K562 (cell line): Measurements from ENCODE around the gene NME7. TPM values are rescaled to one million over a fixed set of nuclear protein-coding genes. Genes with fewer than 3 reads are reported as not detected.

ENCODE experiments used
- ATAC-seq: fragments of 200-7000 bp; cut with Tn5 transposase; 3 replicates; pipeline ENCODE4 v1.9.1; 2020; ENCODE audit warnings: moderate library complexity
- BruUV-seq: library from RNA; stranded (reverse); fragments of 400-500 nt; replicated peaks from 2 replicates; lab custom pipeline; 2021; lab: Mats Ljungman, UMichigan
- CTCF ChIA-PET: fragments of 300-600 bp; formaldehyde crosslinking; extraction: SDS; loops from one replicate; lab custom pipeline; 2021; ENCODE audit warnings: low intra/inter-chr PET ratio; lab: Yijun Ruan, JAX
- POLR2A ChIA-PET: fragments of 300-600, 350-650 bp; sonication (Branson Sonifier 250); formaldehyde crosslinking; extraction: SDS; loops from one replicate; lab custom pipeline; 2021; ENCODE audit warnings: antibody characterized with exemption, inconsistent platforms; lab: Yijun Ruan, JAX
- DNase-seq, 4 experiments: peaks; one replicate each; pipeline versions ENCODE4 v3.0.0 to v3.0.0-alpha.2; 2011 to 2018; ENCODE audit warnings: low spot score in 3 of 4, mixed read lengths in 3 of 4; ENCODE audit errors: extremely low read depth in 1 of 4
- FAIRE-seq: peaks from 2 replicates; lab custom pipeline; 2011; peaks lifted over from hg19 to GRCh38; lab: Jason Lieb, UNC
- H2AFZ ChIP-seq: 2 replicates; pipeline ENCODE4 v1.6.0; 2011; ENCODE audit warnings: low read depth, low read length, control low read depth, inconsistent platforms
- H3K27ac ChIP-seq: fragments of 200-600 bp; 3 replicates; pipeline ENCODE4 v1.8.0; 2011; ENCODE audit warnings: low read depth, mild to moderate bottlenecking, control low read depth, inconsistent platforms, low read length, moderate library complexity, mixed read lengths; ENCODE audit errors: extremely low read depth
- H3K27me3 ChIP-seq, 2 experiments: fragments of 300-600 bp in 1 of 2; 2 replicates in 1 of 2; 3 replicates in 1 of 2; pipeline versions ENCODE4 v1.6.0 to v1.8.0; 2011; ENCODE audit warnings: inconsistent platforms in 2 of 2, low read length in 2 of 2, mild to moderate bottlenecking in 1 of 2, mixed read lengths in 1 of 2, moderate library complexity in 1 of 2; ENCODE audit not compliant: control insufficient read depth in 2 of 2, insufficient read depth in 2 of 2
- H3K36me3 ChIP-seq: fragments of 300-600 bp; 3 replicates; pipeline ENCODE4 v1.8.0; 2011; ENCODE audit warnings: mild to moderate bottlenecking, low read length, inconsistent platforms; ENCODE audit not compliant: control insufficient read depth, insufficient read depth
- H3K4me1 ChIP-seq, 2 experiments: fragments of 200-600 bp in 1 of 2; replicated peaks in 1 of 2; 2 replicates in 1 of 2; 3 replicates in 1 of 2; pipeline versions ENCODE4 v1.5.1 to v1.8.0; 2011; ENCODE audit warnings: inconsistent platforms in 2 of 2, low read length in 2 of 2, mild to moderate bottlenecking in 1 of 2, mixed read lengths in 1 of 2, moderate library complexity in 1 of 2; ENCODE audit not compliant: control insufficient read depth in 2 of 2, insufficient read depth in 2 of 2
- H3K4me2 ChIP-seq: 2 replicates; pipeline ENCODE4 v1.6.1; 2011; ENCODE audit warnings: low read length, control low read depth, inconsistent platforms, mixed read lengths; ENCODE audit not compliant: insufficient read depth
- H3K4me3 ChIP-seq: fragments of 200-600 bp; sonication (generic), shearing (Covaris generic); 2 replicates; pipeline ENCODE4 v1.5.1; 2016; ENCODE audit warnings: control low read depth, inconsistent platforms
- H3K79me2 ChIP-seq: fragments of 200-600 bp; 3 replicates; pipeline ENCODE4 v1.8.0; 2011; ENCODE audit warnings: low read length, inconsistent platforms; ENCODE audit not compliant: control insufficient read depth, insufficient read depth
- H3K9ac ChIP-seq, 2 experiments: 2 replicates each; pipeline versions ENCODE4 v1.6.0 to v1.6.1; 2011; ENCODE audit warnings: low read depth in 2 of 2, low read length in 2 of 2, control low read depth in 1 of 2, inconsistent platforms in 1 of 2, mild to moderate bottlenecking in 1 of 2, mixed read lengths in 1 of 2; ENCODE audit not compliant: insufficient read depth in 1 of 2
- H3K9me1 ChIP-seq: one replicate; pipeline ENCODE4 v1.6.0; 2011; ENCODE audit warnings: inconsistent platforms, mild to moderate bottlenecking, low read length, moderate library complexity; ENCODE audit not compliant: control insufficient read depth, insufficient read depth
- H3K9me3 ChIP-seq: replicated peaks from 2 replicates; pipeline ENCODE4 v1.5.1; 2011; ENCODE audit warnings: low read depth, low read length, inconsistent platforms; ENCODE audit not compliant: control insufficient read depth, insufficient read depth
- H4K20me1 ChIP-seq: replicated peaks from 2 replicates; pipeline ENCODE4 v1.6.1; 2011; ENCODE audit warnings: low read length, inconsistent platforms, mixed read lengths; ENCODE audit not compliant: control insufficient read depth, insufficient read depth
- ARHGAP35 ChIP-seq: fragments of 450-650 bp; IDR thresholded peaks from 2 replicates; pipeline ENCODE4 v1.6.1; 2018; ENCODE audit not compliant: partially characterized antibody
- C11orf30 ChIP-seq: fragments of 450-650 bp; IDR thresholded peaks from 2 replicates; pipeline ENCODE4 v1.6.1; 2016; ENCODE audit warnings: low read depth, mild to moderate bottlenecking
- CBFA2T3 ChIP-seq: fragments of 450-650 bp; IDR thresholded peaks from 2 replicates; pipeline ENCODE4 v1.6.1; 2017
- ETS2 ChIP-seq: IDR thresholded peaks from 2 replicates; pipeline ENCODE4 v1.6.1; 2016; ENCODE audit warnings: borderline replicate concordance, missing genetic modification characterization, mild to moderate bottlenecking, moderate library complexity, missing compliant biosample characterization; ENCODE audit not compliant: poor library complexity, severe bottlenecking
- GABPB1 ChIP-seq: sonication (generic); formaldehyde crosslinking; IDR thresholded peaks from 2 replicates; pipeline ENCODE4 v1.8.0; 2022; ENCODE audit warnings: mild to moderate bottlenecking, missing genetic modification reagents
- GTF2E2 ChIP-seq: fragments of 200-800 bp; sonication (Bioruptor generic); IDR thresholded peaks from 2 replicates; pipeline ENCODE4 v1.6.1; 2016; ENCODE audit warnings: missing genetic modification characterization, missing compliant biosample characterization
- GTF3C2 ChIP-seq: IDR thresholded peaks from 3 replicates; pipeline ENCODE4 v1.6.1; 2011; ENCODE audit warnings: borderline replicate concordance, mild to moderate bottlenecking, moderate library complexity; ENCODE audit not compliant: insufficient read length; ENCODE audit errors: extremely low read depth
- NBN ChIP-seq: fragments of 450-650 bp; IDR thresholded peaks from 2 replicates; pipeline ENCODE4 v1.6.1; 2016; ENCODE audit warnings: low read depth, mild to moderate bottlenecking
- ZNF584 ChIP-seq: fragments of 200-800 bp; sonication (Bioruptor generic); IDR thresholded peaks from 2 replicates; pipeline ENCODE4 v1.6.1; 2016; ENCODE audit warnings: low read depth, mild to moderate bottlenecking, missing genetic modification characterization, missing compliant biosample characterization
- ZNF699 ChIP-seq: fragments of 250-450 bp; sonication (Bioruptor Pico); IDR thresholded peaks from 2 replicates; pipeline ENCODE4 v1.8.0; 2021; ENCODE audit warnings: mild to moderate bottlenecking, moderate library complexity; ENCODE audit not compliant: insufficient replicate concordance
- WGBS: fragments of 100-300 bp; shearing (Covaris generic); methylation state at CpG from one replicate; pipeline ENCODE4 v1.1.6; 2016; ENCODE audit warnings: low coverage, mixed read lengths; ENCODE audit not compliant: insufficient coverage; ENCODE audit errors: missing lambda C conversion rate; 5-methylcytosine and 5-hydroxymethylcytosine counted together
- in situ Hi-C: fragments of 300-500 bp; cut with MboI; formaldehyde crosslinking; loops from 4 replicates; pipeline ENCODE4 v1.15.0; 2018; ENCODE audit warnings: inconsistent platforms, mixed read lengths
- intact Hi-C: fragments of 100-400 bp; cut with micrococcal nuclease; formaldehyde crosslinking; loops from 2 replicates; pipeline ENCODE4 v1.14.2; 2022
- polyA plus RNA-seq, 8 experiments: library from polyadenylated mRNA; depleted of rRNA in 4 of 8; stranded (reverse) in 5 of 8; unstranded in 3 of 8; fragments of >200 nt; fragmentation: Nextera tagmentation in 2 of 8; fragmentation: Illumina TruSeq in 1 of 8; extraction: Ambion mirVana in 2 of 8; extraction: Trizol in 1 of 8; gene quantifications; 2 replicates each; pipeline versions ENCODE4 v1.2.1 to v1.2.3, GENCODE V29; 2011 to 2014; ENCODE audit warnings: inconsistent platforms in 1 of 8, missing spikeins in 1 of 8
- total RNA-seq, 7 experiments: library from RNA; depleted of rRNA in 6 of 7; stranded (reverse); fragments of >200 nt in 6 of 7; fragmentation: Illumina TruSeq in 2 of 7; extraction: Trizol in 2 of 7; gene quantifications; 2 replicates each; pipeline versions ENCODE4 v1.2.1 to v1.2.3, GENCODE V29; 2011 to 2021; ENCODE audit warnings: low replicate concordance in 1 of 7
- TF ChIP-seq, protein P1 (sequence below): fragments of 250-450 bp; sonication (Bioruptor Pico); IDR thresholded peaks from 2 replicates; pipeline ENCODE4 v1.5.0; 2022; ENCODE audit warnings: mild to moderate bottlenecking
- TF ChIP-seq, protein P2 (sequence below): conservative IDR thresholded peaks from 2 replicates; pipeline ENCODE4 v1.6.1; 2011; ENCODE audit warnings: low read depth, mild to moderate bottlenecking, low read length; ENCODE audit not compliant: control insufficient read depth
- TF ChIP-seq, protein P3 (sequence below): sonication (generic); formaldehyde crosslinking; IDR thresholded peaks from 2 replicates; pipeline ENCODE4 v1.8.1; 2023; ENCODE audit warnings: mild to moderate bottlenecking, missing genetic modification reagents

The NME7 gene
- total and polyA plus RNA-seq, 9 of the 15 experiments (the other 6 are each of a cell fraction or from before 2014, with no cell fraction given) = 7.9 to 43.2 (median 23.9) TPM

DNA sequence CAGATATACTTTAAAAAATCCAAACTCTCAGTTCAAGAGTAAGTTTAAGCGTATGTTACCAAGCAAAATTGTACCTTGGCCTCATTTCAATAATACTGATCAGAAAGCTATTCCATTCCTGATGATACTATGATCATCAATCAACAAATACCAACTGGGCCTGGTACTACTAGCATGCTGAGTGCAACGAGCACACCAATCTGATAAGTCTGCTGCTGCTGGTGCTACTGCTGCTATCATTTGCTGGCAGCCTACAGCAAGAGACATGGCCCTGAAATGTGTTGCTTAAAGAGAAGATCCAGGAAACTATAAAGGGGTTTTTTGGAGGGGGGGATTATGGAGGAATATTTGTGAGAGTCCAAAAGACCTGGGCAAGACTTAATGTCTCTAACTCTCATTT, 39.7 kb downstream of the NME7 start:
- Histone ChIP-seq H3K9me1 (no peaks in the 10 kb centered on the region), H4K20me1 (no peaks in the 10 kb centered on the region), H3K36me3 (no peaks in the 10 kb centered on the region), H3K9ac (0 out of 4 replicates have a peak overlapping the region, but pooled peaks of 1 of the 2 experiments have one; percentile 19), H3K4me3 (no peak overlapping the region), H3K27ac (peak overlapping the region; percentile 55), H3K4me1 (peaks cover 0 to 29% of the 10 kb centered on the region in 2 experiments; a peak in 3 of 5 replicates), H3K27me3 (no peaks in the 10 kb centered on the region), H2AFZ (peak overlapping the region; percentile 63; the same call in 1 of the 2 replicates), H3K9me3 (peaks cover 8% of the 10 kb centered on the region; the same call in 1 of the 2 replicates), H3K4me2 (peak overlapping the region; percentile 51; the same call in 1 of the 2 replicates), H3K79me2 (no peaks in the 10 kb centered on the region; the same call in 2 of the 3 replicates)
- DNase-seq = peak in 2 of 4 experiments; percentile 49 to 70
- FAIRE-seq = peak; percentile 63
- in situ Hi-C loops = no loop called here
- ATAC-seq = peak; percentile 84
- intact Hi-C loops = loop anchor here (2.0 kb wide), 1 partner anchor 15 kb away; no protein-coding TSS in a partner anchor
- ChIA-PET POLR2A (no interaction called here), CTCF (no interaction called here)
- BruUV-seq = no TSS peak
- 35% methylated on average over 2 of the region's 2 CpGs for WGBS
- TF ChIP-seq ZNF699 (CRISPR knock-in tag) = no peak
- no peak for TF ChIP-seq ARHGAP35
- TF ChIP-seq, protein P1, sequence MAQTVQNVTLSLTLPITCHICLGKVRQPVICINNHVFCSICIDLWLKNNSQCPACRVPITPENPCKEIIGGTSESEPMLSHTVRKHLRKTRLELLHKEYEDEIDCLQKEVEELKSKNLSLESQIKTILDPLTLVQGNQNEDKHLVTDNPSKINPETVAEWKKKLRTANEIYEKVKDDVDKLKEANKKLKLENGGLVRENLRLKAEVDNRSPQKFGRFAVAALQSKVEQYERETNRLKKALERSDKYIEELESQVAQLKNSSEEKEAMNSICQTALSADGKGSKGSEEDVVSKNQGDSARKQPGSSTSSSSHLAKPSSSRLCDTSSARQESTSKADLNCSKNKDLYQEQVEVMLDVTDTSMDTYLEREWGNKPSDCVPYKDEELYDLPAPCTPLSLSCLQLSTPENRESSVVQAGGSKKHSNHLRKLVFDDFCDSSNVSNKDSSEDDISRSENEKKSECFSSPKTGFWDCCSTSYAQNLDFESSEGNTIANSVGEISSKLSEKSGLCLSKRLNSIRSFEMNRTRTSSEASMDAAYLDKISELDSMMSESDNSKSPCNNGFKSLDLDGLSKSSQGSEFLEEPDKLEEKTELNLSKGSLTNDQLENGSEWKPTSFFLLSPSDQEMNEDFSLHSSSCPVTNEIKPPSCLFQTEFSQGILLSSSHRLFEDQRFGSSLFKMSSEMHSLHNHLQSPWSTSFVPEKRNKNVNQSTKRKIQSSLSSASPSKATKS (CRISPR knock-in tag) = no peak
- TF ChIP-seq ETS2 = no peak
- no peak for TF ChIP-seq GABPB1 (CRISPR knock-in tag)
- TF ChIP-seq, protein P2, sequence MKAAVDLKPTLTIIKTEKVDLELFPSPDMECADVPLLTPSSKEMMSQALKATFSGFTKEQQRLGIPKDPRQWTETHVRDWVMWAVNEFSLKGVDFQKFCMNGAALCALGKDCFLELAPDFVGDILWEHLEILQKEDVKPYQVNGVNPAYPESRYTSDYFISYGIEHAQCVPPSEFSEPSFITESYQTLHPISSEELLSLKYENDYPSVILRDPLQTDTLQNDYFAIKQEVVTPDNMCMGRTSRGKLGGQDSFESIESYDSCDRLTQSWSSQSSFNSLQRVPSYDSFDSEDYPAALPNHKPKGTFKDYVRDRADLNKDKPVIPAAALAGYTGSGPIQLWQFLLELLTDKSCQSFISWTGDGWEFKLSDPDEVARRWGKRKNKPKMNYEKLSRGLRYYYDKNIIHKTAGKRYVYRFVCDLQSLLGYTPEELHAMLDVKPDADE = no peak
- no peak for TF ChIP-seq ZNF584
- TF ChIP-seq CBFA2T3 = peak; percentile 82
- TF ChIP-seq C11orf30 = no peak
- TF ChIP-seq, protein P3, sequence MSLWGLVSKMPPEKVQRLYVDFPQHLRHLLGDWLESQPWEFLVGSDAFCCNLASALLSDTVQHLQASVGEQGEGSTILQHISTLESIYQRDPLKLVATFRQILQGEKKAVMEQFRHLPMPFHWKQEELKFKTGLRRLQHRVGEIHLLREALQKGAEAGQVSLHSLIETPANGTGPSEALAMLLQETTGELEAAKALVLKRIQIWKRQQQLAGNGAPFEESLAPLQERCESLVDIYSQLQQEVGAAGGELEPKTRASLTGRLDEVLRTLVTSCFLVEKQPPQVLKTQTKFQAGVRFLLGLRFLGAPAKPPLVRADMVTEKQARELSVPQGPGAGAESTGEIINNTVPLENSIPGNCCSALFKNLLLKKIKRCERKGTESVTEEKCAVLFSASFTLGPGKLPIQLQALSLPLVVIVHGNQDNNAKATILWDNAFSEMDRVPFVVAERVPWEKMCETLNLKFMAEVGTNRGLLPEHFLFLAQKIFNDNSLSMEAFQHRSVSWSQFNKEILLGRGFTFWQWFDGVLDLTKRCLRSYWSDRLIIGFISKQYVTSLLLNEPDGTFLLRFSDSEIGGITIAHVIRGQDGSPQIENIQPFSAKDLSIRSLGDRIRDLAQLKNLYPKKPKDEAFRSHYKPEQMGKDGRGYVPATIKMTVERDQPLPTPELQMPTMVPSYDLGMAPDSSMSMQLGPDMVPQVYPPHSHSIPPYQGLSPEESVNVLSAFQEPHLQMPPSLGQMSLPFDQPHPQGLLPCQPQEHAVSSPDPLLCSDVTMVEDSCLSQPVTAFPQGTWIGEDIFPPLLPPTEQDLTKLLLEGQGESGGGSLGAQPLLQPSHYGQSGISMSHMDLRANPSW = no peak
- TF ChIP-seq GTF2E2 (tag) = 0 out of 2 replicates have a peak, but pooled peaks have one; percentile 28
- no peak for TF ChIP-seq GTF3C2
- TF ChIP-seq NBN = no peak
